Brain microvascular endothelial cell (primary cell): Measurements from ENCODE around the gene MTR.
"Not testable (repeated sequence)": the region's sequence is repeated elsewhere in the genome, so short reads cannot be mapped to it uniquely, and the experiment has no call there.

Source experiments
- DNase-seq: peaks from one replicate; pipeline ENCODE4 v3.0.0-alpha.2; 2020
- H3K27ac ChIP-seq: fragments of 250-450 bp; sonication (Bioruptor Pico); 2 replicates; pipeline ENCODE4 v1.5.1; 2020; ENCODE audit warnings: mild to moderate bottlenecking, moderate library complexity
- H3K27me3 ChIP-seq: fragments of 250-450 bp; sonication (Bioruptor Pico); replicated peaks from 2 replicates; pipeline ENCODE4 v1.5.1; 2020; ENCODE audit warnings: mild to moderate bottlenecking
- H3K36me3 ChIP-seq: fragments of 250-450 bp; sonication (Bioruptor Pico); replicated peaks from 2 replicates; pipeline ENCODE4 v1.5.1; 2020; ENCODE audit warnings: mild to moderate bottlenecking
- H3K4me3 ChIP-seq: 2 replicates; pipeline ENCODE4 v1.5.1; 2011; ENCODE audit warnings: low read depth, mild to moderate bottlenecking, control low read depth, low read length, moderate library complexity
- CTCF ChIP-seq: IDR thresholded peaks from 2 replicates; pipeline ENCODE4 v1.5.1; 2011; ENCODE audit warnings: low read depth, mild to moderate bottlenecking, moderate library complexity, low read length, control low read depth, inconsistent platforms; ENCODE audit errors: missing control alignments
- in situ Hi-C: cut with HindIII; loops from 2 replicates; pipeline ENCODE4 v1.10.0; 2017; ENCODE audit warnings: low sequenced_read_pairs, low pct_ligation_motif_present

MTR gene

GRCh38 chr1:236896716-236897115 lies 101.6 kb downstream of the MTR start:
- H3K36me3 ChIP-seq = peaks cover 18% of the 10 kb centered on the region
- DNase-seq = no peak
- TF ChIP-seq CTCF = no peak
- H3K27ac ChIP-seq = no peak overlapping the region
- no peaks in the 10 kb centered on the region for H3K27me3 ChIP-seq
- in situ Hi-C loops = no loop called here
- H3K4me3 ChIP-seq = no peak overlapping the region

- Histone ChIP-seq H3K27ac (no peak overlapping the region), H3K4me3 (no peak overlapping the region), H3K36me3 (no peaks in the 10 kb centered on the region), H3K27me3 (no peaks in the 10 kb centered on the region)
- DNase-seq = peak; percentile 79
- TF ChIP-seq CTCF = no peak
- in situ Hi-C loops = no loop called here
Observed at GRCh38 chr1:236904892-236905741, 110.0 kb downstream of the MTR start.

GRCh38 chr1:236907205-236907604 lies 112.1 kb downstream of the MTR start:
- in situ Hi-C loops = no loop called here

GRCh38 chr1:236908669-236909068 lies 113.6 kb downstream of the MTR start:
- no peak overlapping the region for H3K27ac ChIP-seq
- no peaks in the 10 kb centered on the region for H3K27me3 ChIP-seq
- H3K4me3 ChIP-seq = no peak overlapping the region
- TF ChIP-seq CTCF = no peak
- in situ Hi-C loops = no loop called here
- DNase-seq = no peak
- H3K36me3 ChIP-seq = no peaks in the 10 kb centered on the region

More at GRCh38 chr1:236907205-236907604, 112.1 kb downstream of the MTR start:
- no peak for TF ChIP-seq CTCF
- Histone ChIP-seq H3K27me3 (no peaks in the 10 kb centered on the region), H3K4me3 (no peak overlapping the region), H3K27ac (no peak overlapping the region), H3K36me3 (no peaks in the 10 kb centered on the region)
- DNase-seq = no peak

- H3K4me3 ChIP-seq, DNase-seq, in situ Hi-C loops, H3K27me3 ChIP-seq, H3K27ac ChIP-seq, H3K36me3 ChIP-seq: not testable (repeated sequence)
Observed at GRCh38 chr1:236911047-236911446, 116.0 kb downstream of the MTR start.

- H3K36me3 ChIP-seq = no peaks in the 10 kb centered on the region
- no peak for TF ChIP-seq CTCF
- H3K27ac ChIP-seq = no peak overlapping the region
- no peaks in the 10 kb centered on the region for H3K27me3 ChIP-seq
- H3K4me3 ChIP-seq = no peak overlapping the region
- peak; percentile 59 for DNase-seq
- in situ Hi-C loops = no loop called here
Observed at GRCh38 chr1:236913371-236914037, 118.4 kb downstream of the MTR start.
